ENCODE results near the gene TGM6.

GRCh38 chr20:2340823-2341222, 39.9 kb upstream of the TGM6 start:
- TF ChIP-seq POLR2A (conservative IDR thresholded peaks at IDR 0.05) (no peak), TCF7 (IDR thresholded peaks at IDR 0.05; ENCODE audit: borderline replicate concordance) (no peak), CREB5 (CRISPR knock-in tag; IDR thresholded peaks at IDR 0.05) (no peak)

Data from K562 (cell line).